Smooth muscle cell (in vitro differentiated cells): ENCODE data around the gene CA14. TPM values are rescaled to one million over a fixed set of nuclear protein-coding genes. Genes with fewer than 3 reads are reported as not detected.

ENCODE experiments used
- DNase-seq: peaks from one replicate; lab custom pipeline; 2025; ENCODE audit not compliant: unreplicated experiment; lab: John Stamatoyannopoulos, UW
- H2AFZ ChIP-seq: fragments of 200-600 bp; sonication (generic); 2 replicates; pipeline ENCODE4 v1.6.0; 2016; ENCODE audit warnings: antibody characterized with exemption, low read depth, mild to moderate bottlenecking
- H3F3A ChIP-seq: fragments of 200-600 bp; sonication (generic); 2 replicates; pipeline ENCODE4 v1.6.0; 2017; ENCODE audit warnings: antibody characterized with exemption, low read depth
- H3K27ac ChIP-seq: fragments of 200-600 bp; sonication (generic); 2 replicates; pipeline ENCODE4 v1.5.1; 2016; ENCODE audit warnings: low read depth, mild to moderate bottlenecking
- H3K27me3 ChIP-seq: fragments of 200-600 bp; sonication (generic); 2 replicates; pipeline ENCODE4 v1.6.1; 2016; ENCODE audit warnings: low read depth, mild to moderate bottlenecking
- H3K36me3 ChIP-seq: fragments of 200-600 bp; sonication (generic); 2 replicates; pipeline ENCODE4 v1.5.1; 2016; ENCODE audit warnings: low read depth
- H3K4me1 ChIP-seq: fragments of 200-600 bp; sonication (generic); 2 replicates; pipeline ENCODE4 v1.5.1; 2016; ENCODE audit warnings: low read depth
- H3K4me2 ChIP-seq: fragments of 200-600 bp; sonication (generic); 2 replicates; pipeline ENCODE4 v1.6.0; 2016; ENCODE audit warnings: mild to moderate bottlenecking
- H3K4me3 ChIP-seq: fragments of 200-600 bp; sonication (generic); 2 replicates; pipeline ENCODE4 v1.5.1; 2016; ENCODE audit warnings: mild to moderate bottlenecking
- H3K79me2 ChIP-seq: fragments of 200-600 bp; sonication (generic); 2 replicates; pipeline ENCODE4 v1.6.0; 2016; ENCODE audit warnings: low read depth, mild to moderate bottlenecking
- H3K9ac ChIP-seq: fragments of 200-600 bp; sonication (generic); 2 replicates; pipeline ENCODE4 v1.6.0; 2016; ENCODE audit warnings: low read depth
- H3K9me3 ChIP-seq: fragments of 200-600 bp; sonication (generic); replicated peaks from 2 replicates; pipeline ENCODE4 v1.5.1; 2016; ENCODE audit warnings: low read depth
- H4K20me1 ChIP-seq: fragments of 200-600 bp; sonication (generic); 2 replicates; pipeline ENCODE4 v1.6.0; 2016; ENCODE audit warnings: low read depth
- WGBS: methylation state at CpG from one replicate; pipeline ENCODE4 v1.1.7; 2016; ENCODE audit warnings: low lambda C conversion rate; 5-methylcytosine and 5-hydroxymethylcytosine counted together
- polyA plus RNA-seq: library from polyadenylated mRNA; unstranded; fragments of >200 nt; fragmentation: Nextera tagmentation; extraction: Ambion mirVana; gene quantifications from 2 replicates; pipeline ENCODE4 v1.2.1, GENCODE V29; 2016
- total RNA-seq: library from RNA; depleted of rRNA; stranded (reverse); fragments of >200 nt; gene quantifications from 2 replicates; pipeline ENCODE4 v1.2.3, GENCODE V29; 2014
- TF ChIP-seq, protein P1 (sequence below): fragments of 200-600 bp; sonication (generic); IDR thresholded peaks from 2 replicates; pipeline ENCODE4 v1.5.1; 2017; ENCODE audit warnings: borderline replicate concordance, mild to moderate bottlenecking, antibody characterized with exemption; ENCODE audit not compliant: insufficient read depth, poor library complexity, severe bottlenecking

CA14 gene
- total and polyA plus RNA-seq, 2 experiments from 2014 or later, result 0.59 TPM; not detected in 1

DNA sequence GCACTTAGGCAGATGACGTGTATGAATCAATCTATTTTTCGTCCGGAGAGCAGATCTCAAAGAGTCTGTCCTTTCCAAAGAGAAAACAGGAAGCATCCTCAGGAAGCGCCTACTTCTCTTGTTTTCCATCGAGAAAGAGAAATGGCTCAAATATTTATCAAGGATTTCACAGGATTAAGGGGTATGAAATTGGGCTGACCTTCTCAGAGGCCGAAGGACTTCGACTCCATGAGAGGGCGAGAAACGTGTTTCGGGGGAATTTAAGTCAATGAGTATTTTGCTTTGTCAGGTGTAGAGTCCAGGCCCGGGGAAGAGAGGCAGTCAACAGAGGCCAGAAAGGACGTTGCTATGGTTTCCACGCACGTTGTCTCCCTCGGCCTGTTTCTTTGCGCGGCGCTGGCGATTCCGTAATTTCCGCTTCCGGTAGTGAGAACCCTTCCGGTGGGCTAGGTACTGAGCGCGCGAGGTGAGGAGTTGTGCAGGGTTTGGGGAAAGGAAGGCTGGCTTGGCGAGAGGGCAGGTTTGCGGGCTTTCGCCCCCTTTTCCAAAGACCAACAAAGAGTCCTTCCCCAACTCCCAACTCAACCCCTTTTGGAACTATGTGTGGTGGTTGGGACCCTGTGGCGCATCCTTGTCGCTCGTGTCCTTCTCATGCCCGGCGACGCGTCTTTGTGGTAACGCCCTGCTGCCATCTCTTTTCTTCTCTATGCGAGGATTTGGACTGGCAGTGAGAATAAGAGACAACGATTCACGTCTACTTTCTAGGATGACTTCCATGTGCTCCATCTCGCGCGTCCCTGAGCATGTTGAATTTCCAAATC lies 36.1 kb downstream of the CA14 start, which contains the start of gene MRPS21:
TSS of gene MRPS21 (plus strand) at position 429 of the 821 bp plus-strand sequence. CDS start 506 bp downstream, outside the sequence.
- Histone ChIP-seq H3K4me3 (peak within 1 kb of the TSS; percentile 71), H3K36me3 (no peaks in the 10 kb centered on the region), H2AFZ (peak within 1 kb of the TSS; percentile 83), H4K20me1 (no peaks in the 10 kb centered on the region), H3K27ac (peak within 1 kb of the TSS; percentile 88), H3K27me3 (no peaks in the 10 kb centered on the region), H3K9me3 (no peaks in the 10 kb centered on the region), H3K9ac (peak within 1 kb of the TSS; percentile 82), H3K4me2 (peak within 1 kb of the TSS; percentile 85), H3F3A (no peaks in the 10 kb centered on the region), H3K4me1 (peaks cover 4% of the 10 kb centered on the region), H3K79me2 (peaks cover 22% of the 10 kb centered on the region)
- DNase-seq, result peak; percentile 24
- TF ChIP-seq, protein P1, sequence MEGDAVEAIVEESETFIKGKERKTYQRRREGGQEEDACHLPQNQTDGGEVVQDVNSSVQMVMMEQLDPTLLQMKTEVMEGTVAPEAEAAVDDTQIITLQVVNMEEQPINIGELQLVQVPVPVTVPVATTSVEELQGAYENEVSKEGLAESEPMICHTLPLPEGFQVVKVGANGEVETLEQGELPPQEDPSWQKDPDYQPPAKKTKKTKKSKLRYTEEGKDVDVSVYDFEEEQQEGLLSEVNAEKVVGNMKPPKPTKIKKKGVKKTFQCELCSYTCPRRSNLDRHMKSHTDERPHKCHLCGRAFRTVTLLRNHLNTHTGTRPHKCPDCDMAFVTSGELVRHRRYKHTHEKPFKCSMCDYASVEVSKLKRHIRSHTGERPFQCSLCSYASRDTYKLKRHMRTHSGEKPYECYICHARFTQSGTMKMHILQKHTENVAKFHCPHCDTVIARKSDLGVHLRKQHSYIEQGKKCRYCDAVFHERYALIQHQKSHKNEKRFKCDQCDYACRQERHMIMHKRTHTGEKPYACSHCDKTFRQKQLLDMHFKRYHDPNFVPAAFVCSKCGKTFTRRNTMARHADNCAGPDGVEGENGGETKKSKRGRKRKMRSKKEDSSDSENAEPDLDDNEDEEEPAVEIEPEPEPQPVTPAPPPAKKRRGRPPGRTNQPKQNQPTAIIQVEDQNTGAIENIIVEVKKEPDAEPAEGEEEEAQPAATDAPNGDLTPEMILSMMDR, result no peak
- WGBS, result 12% methylated on average over 43 of the region's 43 CpGs

DNA sequence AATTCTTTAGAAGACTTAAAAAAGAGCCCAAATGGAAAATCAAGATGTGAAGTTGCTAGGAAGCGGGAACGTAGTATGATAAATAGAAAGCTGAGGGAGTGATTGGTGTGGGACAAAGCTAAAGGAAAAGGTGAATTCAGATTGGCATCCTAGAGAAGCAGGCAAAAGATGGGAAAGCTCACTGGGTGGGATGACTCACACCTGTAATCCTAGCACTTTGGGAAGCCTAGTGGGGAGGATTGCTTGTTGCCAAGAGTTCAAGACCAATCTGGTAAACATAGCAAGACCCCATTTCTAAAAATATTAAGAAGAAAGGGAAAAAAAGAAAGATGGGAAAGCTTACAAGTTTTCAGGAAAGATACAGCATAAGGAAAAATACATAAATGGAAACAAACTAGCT lies 37.9 kb downstream of the CA14 start:
- TF ChIP-seq, protein P1, result no peak
- DNase-seq, result no peak
- H3K4me3 ChIP-seq, result no peak overlapping the region
- peaks cover 2% of the 10 kb centered on the region for H4K20me1 ChIP-seq
- no peak overlapping the region for H3K27ac ChIP-seq
- peaks cover 4% of the 10 kb centered on the region for H3K4me1 ChIP-seq
- H3K27me3 ChIP-seq, result no peaks in the 10 kb centered on the region
- H3K79me2 ChIP-seq, result peaks cover 24% of the 10 kb centered on the region
- no peak overlapping the region for H2AFZ ChIP-seq
- no peaks in the 10 kb centered on the region for H3F3A ChIP-seq
- no peak overlapping the region for H3K9ac ChIP-seq
- no peak overlapping the region for H3K4me2 ChIP-seq
- no peaks in the 10 kb centered on the region for H3K9me3 ChIP-seq
- WGBS, result 98% methylated on average over 2 of the region's 2 CpGs
- H3K36me3 ChIP-seq, result no peaks in the 10 kb centered on the region

DNA sequence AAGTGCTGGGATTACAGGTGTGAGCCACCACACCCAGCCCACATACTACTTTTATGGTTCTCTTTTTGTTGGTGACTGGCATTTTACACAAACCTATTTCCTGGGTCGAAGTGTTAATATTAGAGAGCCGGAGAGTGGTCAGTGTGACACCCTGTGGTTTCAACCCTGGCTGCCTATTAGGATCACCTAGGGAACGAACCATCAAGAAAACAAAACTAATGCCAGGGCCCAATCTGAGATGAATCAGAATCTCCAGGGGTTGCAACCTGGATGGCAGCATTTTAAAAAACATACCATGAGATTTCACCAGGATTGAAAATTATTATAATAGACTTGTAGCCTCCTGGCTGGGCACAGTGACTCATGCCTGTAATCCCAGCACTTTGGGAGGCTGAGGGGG lies 42.1 kb downstream of the CA14 start:
- Histone ChIP-seq H3K36me3 (no peaks in the 10 kb centered on the region), H3F3A (no peaks in the 10 kb centered on the region), H2AFZ (no peak overlapping the region), H3K9ac (no peak overlapping the region), H3K27ac (no peak overlapping the region), H3K9me3 (no peaks in the 10 kb centered on the region), H3K4me1 (no peaks in the 10 kb centered on the region), H3K79me2 (peaks cover 20% of the 10 kb centered on the region), H3K4me2 (no peak overlapping the region), H3K4me3 (no peak overlapping the region), H3K27me3 (no peaks in the 10 kb centered on the region), H4K20me1 (peaks cover 4% of the 10 kb centered on the region)
- no peak for DNase-seq
- TF ChIP-seq, protein P1, result no peak
- WGBS, result 100% methylated on average over 3 of the region's 3 CpGs
